ENCODE data around the gene LRRC49. TPM values are rescaled to one million over a fixed set of nuclear protein-coding genes. Genes with fewer than 3 reads are reported as not detected.
"Not testable (repeated sequence)": the region's sequence is repeated elsewhere in the genome, so short reads cannot be mapped to it uniquely, and the experiment has no call there.

Gene LRRC49
- total and polyA plus RNA-seq, 2 of the 13 experiments (the other 11 are each of a cell fraction or from before 2014, with no cell fraction given), result 0.57 to 1.00 TPM

GRCh38 chr15:71015342-71015741 lies 122.7 kb downstream of the LRRC49 start:
- BruUV-seq (replicated peaks), result no TSS peak
- DNase-seq (ENCODE audit: low spot score) (no peak), FAIRE-seq (no peak), ATAC-seq (no peak)
- 56% methylated on average over 8 of the region's 8 CpGs for WGBS (ENCODE audit: low lambda C conversion rate)
- intact Hi-C loops (cut with micrococcal nuclease; ENCODE audit: unreplicated experiment), result no loop called here
- TF ChIP-seq ELF4 (CRISPR knock-in tag; IDR thresholded peaks at IDR 0.05; ENCODE audit: borderline replicate concordance) (no peak), TAF1 (CRISPR knock-in tag; IDR thresholded peaks at IDR 0.05) (no peak), ZNF101 (CRISPR knock-in tag; IDR thresholded peaks at IDR 0.05; ENCODE audit: borderline replicate concordance, low read depth) (no peak), TCF12 (IDR thresholded peaks at IDR 0.05) (no peak), TCF12 (CRISPR knock-in tag; IDR thresholded peaks at IDR 0.05) (no peak), RCOR2 (CRISPR knock-in tag; IDR thresholded peaks at IDR 0.05) (no peak), MED8 (CRISPR knock-in tag; IDR thresholded peaks at IDR 0.05; ENCODE audit: insufficient replicate concordance) (no peak), TFDP2 (CRISPR knock-in tag; IDR thresholded peaks at IDR 0.05) (no peak), ZNF10 (CRISPR knock-in tag; IDR thresholded peaks at IDR 0.05; ENCODE audit: borderline replicate concordance, low read depth) (no peak), SMAD1 (CRISPR knock-in tag; IDR thresholded peaks at IDR 0.05; ENCODE audit: borderline replicate concordance, low read depth) (no peak), TBX2 (CRISPR knock-in tag; IDR thresholded peaks at IDR 0.05; ENCODE audit: borderline replicate concordance) (no peak), HNRNPUL1 (IDR thresholded peaks at IDR 0.05; ENCODE audit: low read depth, low read length) (no peak)
- POLR2A ChIA-PET, result no interaction called here
- Histone ChIP-seq H3K9ac (ENCODE audit: insufficient read depth, low read depth, low read length) (no peak overlapping the region), H2AFZ (ENCODE audit: low read length) (no peak overlapping the region), H3K27ac (ENCODE audit: extremely low read length, insufficient read depth, low read length) (no peak overlapping the region), H3K4me2 (ENCODE audit: low read depth, low read length) (no peak overlapping the region), H3K36me3 (replicated peaks in 1 of 2; ENCODE audit: control insufficient read depth in 1 of 2, insufficient read depth in 2 of 2, low read length in 2 of 2) (no peaks in the 10 kb centered on the region), H3K4me1 (ENCODE audit: insufficient read depth, low read length) (no peaks in the 10 kb centered on the region), H3K79me2 (ENCODE audit: insufficient read depth, low read length) (no peaks in the 10 kb centered on the region), H4K20me1 (ENCODE audit: insufficient read depth, low read length) (no peaks in the 10 kb centered on the region), H3K4me3 (replicated peaks in 1 of 3; ENCODE audit: insufficient read depth in 1 of 3, low read depth in 2 of 3, low read length in 3 of 3) (no peak overlapping the region), H3K27me3 (ENCODE audit: control insufficient read depth in 1 of 2, insufficient read depth in 2 of 2, low read length in 2 of 2) (no peaks in the 10 kb centered on the region), H3K9me3 (ENCODE audit: low read length) (no peaks in the 10 kb centered on the region)
- in situ Hi-C loops (cut with HindIII; ENCODE audit: extremely low pct_ligation_motif_present, low pct_unique_long_range_greater_than_20kb), result no loop called here
- CTCF ChIA-PET (ENCODE audit: low intra/inter-chr PET ratio, low total read pairs), result no interaction called here

DNA sequence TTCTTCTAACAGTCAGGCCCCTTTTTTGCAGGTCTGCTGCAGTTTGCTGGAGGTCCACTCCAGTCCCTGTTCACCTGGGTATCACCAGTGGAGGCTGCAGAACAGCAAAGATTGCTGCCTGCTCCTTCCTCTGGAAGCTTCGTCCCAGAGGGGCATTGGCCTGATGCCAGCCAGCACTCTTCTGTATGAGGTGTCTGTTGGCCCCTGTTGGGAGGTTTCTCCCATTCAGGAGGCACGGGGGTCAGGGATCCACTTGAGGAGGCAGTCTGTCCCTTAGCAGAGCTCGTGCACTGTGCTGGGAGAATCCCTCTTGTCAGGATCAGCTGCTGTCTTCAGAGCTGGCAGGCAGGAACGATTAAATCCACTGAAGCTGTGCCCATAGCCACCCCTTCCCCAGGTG lies 138.6 kb downstream of the LRRC49 start:
- H3K27ac ChIP-seq (ENCODE audit: extremely low read length, insufficient read depth, low read length); BruUV-seq (replicated peaks); H3K36me3 ChIP-seq (replicated peaks in 1 of 2; ENCODE audit: control insufficient read depth in 1 of 2, insufficient read depth in 2 of 2, low read length in 2 of 2); DNase-seq (ENCODE audit: low spot score); POLR2A ChIA-PET; H3K9me3 ChIP-seq (ENCODE audit: low read length); H3K4me1 ChIP-seq (ENCODE audit: insufficient read depth, low read length); FAIRE-seq; intact Hi-C loops (cut with micrococcal nuclease; ENCODE audit: unreplicated experiment); in situ Hi-C loops (cut with HindIII; ENCODE audit: extremely low pct_ligation_motif_present, low pct_unique_long_range_greater_than_20kb); H3K27me3 ChIP-seq (ENCODE audit: control insufficient read depth in 1 of 2, insufficient read depth in 2 of 2, low read length in 2 of 2); H3K79me2 ChIP-seq (ENCODE audit: insufficient read depth, low read length); H3K4me3 ChIP-seq (replicated peaks in 1 of 3; ENCODE audit: insufficient read depth in 1 of 3, low read depth in 2 of 3, low read length in 3 of 3); H4K20me1 ChIP-seq (ENCODE audit: insufficient read depth, low read length); H2AFZ ChIP-seq (ENCODE audit: low read length); CTCF ChIA-PET (ENCODE audit: low intra/inter-chr PET ratio, low total read pairs); H3K4me2 ChIP-seq (ENCODE audit: low read depth, low read length); H3K9ac ChIP-seq (ENCODE audit: insufficient read depth, low read depth, low read length); ATAC-seq: not testable (repeated sequence)
- 0% methylated on average over 1 of the region's 4 CpGs for WGBS (ENCODE audit: low lambda C conversion rate)

DNA sequence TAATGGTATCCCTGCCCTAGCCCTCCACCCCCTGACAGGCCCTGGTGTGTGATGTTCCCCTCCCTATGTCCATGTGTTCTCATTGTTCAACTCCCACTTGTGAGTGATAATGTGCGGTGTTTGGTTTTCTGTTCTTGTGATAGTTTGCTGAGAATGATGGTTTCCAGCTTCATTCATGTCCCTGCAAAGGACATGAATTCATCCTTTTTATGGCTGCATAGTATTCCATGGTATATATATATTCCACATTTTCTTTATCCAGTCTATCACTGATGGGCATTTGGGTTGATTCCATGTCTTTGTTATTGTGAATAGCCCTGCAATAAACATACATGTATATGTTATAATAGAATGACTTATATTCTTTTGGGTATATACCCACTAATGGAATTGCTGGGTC lies 142.9 kb downstream of the LRRC49 start:
- CTCF ChIA-PET (ENCODE audit: low intra/inter-chr PET ratio, low total read pairs), result not testable (repeated sequence)

More for the DNA sequence above, 142.9 kb downstream of the LRRC49 start:
- H3K4me2 ChIP-seq (ENCODE audit: low read depth, low read length); BruUV-seq (replicated peaks); POLR2A ChIA-PET; ATAC-seq; H3K4me3 ChIP-seq (replicated peaks in 1 of 3; ENCODE audit: insufficient read depth in 1 of 3, low read depth in 2 of 3, low read length in 3 of 3); H4K20me1 ChIP-seq (ENCODE audit: insufficient read depth, low read length); DNase-seq (ENCODE audit: low spot score); in situ Hi-C loops (cut with HindIII; ENCODE audit: extremely low pct_ligation_motif_present, low pct_unique_long_range_greater_than_20kb); intact Hi-C loops (cut with micrococcal nuclease; ENCODE audit: unreplicated experiment); H3K27me3 ChIP-seq (ENCODE audit: control insufficient read depth in 1 of 2, insufficient read depth in 2 of 2, low read length in 2 of 2); H3K36me3 ChIP-seq (replicated peaks in 1 of 2; ENCODE audit: control insufficient read depth in 1 of 2, insufficient read depth in 2 of 2, low read length in 2 of 2); H2AFZ ChIP-seq (ENCODE audit: low read length); H3K9me3 ChIP-seq (ENCODE audit: low read length); H3K4me1 ChIP-seq (ENCODE audit: insufficient read depth, low read length); H3K79me2 ChIP-seq (ENCODE audit: insufficient read depth, low read length); H3K27ac ChIP-seq (ENCODE audit: extremely low read length, insufficient read depth, low read length); H3K9ac ChIP-seq (ENCODE audit: insufficient read depth, low read depth, low read length); FAIRE-seq: not testable (repeated sequence)
- WGBS (ENCODE audit: low lambda C conversion rate), result 32% methylated on average over 1 of the region's 1 CpG

All from HepG2 (cell line).